ENCODE results near the gene ZFYVE27.
"Not testable (repeated sequence)": the region's sequence is repeated elsewhere in the genome, so short reads cannot be mapped to it uniquely, and the experiment has no call there.

The ZFYVE27 gene

GRCh38 chr10:97736902-97737769 is at the start of gene ZFYVE27:
Gene ZFYVE27, plus strand, starts transcription at chr10:97737128. Its CDS starts 1,350 bp downstream, at chr10:97738478.
- peak; percentile 86 to 91 for DNase-seq (ENCODE audit: low read depth in 1 of 2, low spot score in 1 of 2)

- DNase-seq (ENCODE audit: low read depth in 1 of 2, low spot score in 1 of 2), result no peak
Observed at GRCh38 chr10:97687785-97688781, 48.8 kb upstream of the ZFYVE27 start.

- no peak for DNase-seq (ENCODE audit: low read depth in 1 of 2, low spot score in 1 of 2)
Observed at GRCh38 chr10:97689559-97690020, 47.3 kb upstream of the ZFYVE27 start.

- DNase-seq (ENCODE audit: low read depth in 1 of 2, low spot score in 1 of 2), result no peak
Observed at GRCh38 chr10:97690133-97690532, 46.8 kb upstream of the ZFYVE27 start.

- DNase-seq (ENCODE audit: low read depth in 1 of 2, low spot score in 1 of 2), result not testable (repeated sequence)
Observed at GRCh38 chr10:97698072-97698655, 38.8 kb upstream of the ZFYVE27 start.

GRCh38 chr10:97701438-97702069 is 35.4 kb upstream of the ZFYVE27 start:
- no peak for DNase-seq (ENCODE audit: low read depth in 1 of 2, low spot score in 1 of 2)

GRCh38 chr10:97703398-97704067 is 33.4 kb upstream of the ZFYVE27 start:
- no peak for DNase-seq (ENCODE audit: low read depth in 1 of 2, low spot score in 1 of 2)

GRCh38 chr10:97704341-97704740 is 32.6 kb upstream of the ZFYVE27 start:
- DNase-seq (ENCODE audit: low read depth in 1 of 2, low spot score in 1 of 2), result no peak

GRCh38 chr10:97705006-97705670 is 31.8 kb upstream of the ZFYVE27 start:
- no peak for DNase-seq (ENCODE audit: low read depth in 1 of 2, low spot score in 1 of 2)

- DNase-seq (ENCODE audit: low read depth in 1 of 2, low spot score in 1 of 2), result no peak
Observed at GRCh38 chr10:97707134-97707861, 29.6 kb upstream of the ZFYVE27 start.

GRCh38 chr10:97708167-97708566 is 28.8 kb upstream of the ZFYVE27 start:
- no peak for DNase-seq (ENCODE audit: low read depth in 1 of 2, low spot score in 1 of 2)

- DNase-seq (ENCODE audit: low read depth in 1 of 2, low spot score in 1 of 2), result no peak
Observed at GRCh38 chr10:97708976-97709946, 27.7 kb upstream of the ZFYVE27 start.

GRCh38 chr10:97711640-97712572 is 25.0 kb upstream of the ZFYVE27 start:
- DNase-seq (ENCODE audit: low read depth in 1 of 2, low spot score in 1 of 2), result no peak

GRCh38 chr10:97713339-97713825 is 23.5 kb upstream of the ZFYVE27 start, which contains the start of gene MARVELD1:
Gene MARVELD1, plus strand, starts transcription at chr10:97713730. Its CDS starts 147 bp downstream, at chr10:97713877.
- no peak for DNase-seq (ENCODE audit: low read depth in 1 of 2, low spot score in 1 of 2)

GRCh38 chr10:97713826-97714400 is 23.0 kb upstream of the ZFYVE27 start:
- peak; percentile 14 to 39 for DNase-seq (ENCODE audit: low read depth in 1 of 2, low spot score in 1 of 2)

Data from activated T-helper 1 cell treated with anti-CD3 and anti-CD28 coated beads, Interleukin-2, amount 50 U/mL, for 16 hours (primary cell).